Measurements from ENCODE around the gene SERPINE1. TPM values are rescaled to one million over a fixed set of nuclear protein-coding genes. Genes with fewer than 3 reads are reported as not detected.

The SERPINE1 gene
- total RNA-seq, 4 donors from 2014 or later = 1.1 to 4.8 (median 3.1) TPM

- H3K36me3 ChIP-seq = no peaks in the 10 kb centered on the region
- DNase-seq = no peak
- peaks cover 24 to 57% (median 24%) of the 10 kb centered on the region in 3 donors for H3K4me1 ChIP-seq
- 0 to 4% methylated on average over 16 to 17 of the region's 79 CpGs for WGBS, 2 donors
- intact Hi-C loops (cut with DNase I) = no loop called here
- TF ChIP-seq CTCF (IDR thresholded peaks at IDR 0.05) = no peak
- no peak for TF ChIP-seq POLR2A (IDR thresholded peaks at IDR 0.05)
- no peaks in the 10 kb centered on the region for H3K9me3 ChIP-seq
- peak overlapping the region in 1 of 4 donors; percentile 44 for H3K4me3 ChIP-seq
- H3K27ac ChIP-seq = no peak overlapping the region
- peaks cover 28 to 100% (median 75%) of the 10 kb centered on the region in 4 donors for H3K27me3 ChIP-seq
Measured at GRCh38 chr7:101172005-101172853, 45.3 kb downstream of the SERPINE1 start.

GRCh38 chr7:101172854-101173751, 46.2 kb downstream of the SERPINE1 start:
- no peak for DNase-seq
- Histone ChIP-seq H3K27me3 (peaks cover 28 to 100% (median 74%) of the 10 kb centered on the region in 4 donors), H3K27ac (no peak overlapping the region), H3K4me3 (peak overlapping the region in 2 of 4 donors; percentile 18 to 47), H3K4me1 (peaks cover 24 to 57% (median 24%) of the 10 kb centered on the region in 3 donors), H3K9me3 (no peaks in the 10 kb centered on the region), H3K36me3 (no peaks in the 10 kb centered on the region)
- 2 to 6% methylated on average over 33 to 36 of the region's 53 CpGs for WGBS, 2 donors
- intact Hi-C loops (cut with DNase I) = no loop called here
- TF ChIP-seq CTCF (IDR thresholded peaks at IDR 0.05) (no peak), POLR2A (IDR thresholded peaks at IDR 0.05) (no peak)

- TF ChIP-seq CTCF (IDR thresholded peaks at IDR 0.05) (no peak), POLR2A (IDR thresholded peaks at IDR 0.05) (no peak)
- H3K9me3 ChIP-seq = no peaks in the 10 kb centered on the region
- DNase-seq = no peak
- H3K27ac ChIP-seq = no peak overlapping the region
- no peaks in the 10 kb centered on the region for H3K36me3 ChIP-seq
- intact Hi-C loops (cut with DNase I) = no loop called here
- H3K4me3 ChIP-seq = peak overlapping the region in 2 of 4 donors; percentile 18 to 47
- peaks cover 24 to 58% (median 24%) of the 10 kb centered on the region in 3 donors for H3K4me1 ChIP-seq
- H3K27me3 ChIP-seq = peaks cover 28 to 100% (median 71%) of the 10 kb centered on the region in 4 donors
- WGBS, 2 donors = 3 to 8% methylated on average over 16 of the region's 16 CpGs
Measured at GRCh38 chr7:101173752-101174244, 46.9 kb downstream of the SERPINE1 start.

- intact Hi-C loops (cut with DNase I) = no loop called here
- Histone ChIP-seq H3K4me3 (no peak overlapping the region), H3K27ac (no peak overlapping the region), H3K9me3 (no peaks in the 10 kb centered on the region), H3K27me3 (peaks cover 28 to 100% (median 72%) of the 10 kb centered on the region in 4 donors), H3K4me1 (peaks cover 24 to 59% (median 26%) of the 10 kb centered on the region in 3 donors), H3K36me3 (no peaks in the 10 kb centered on the region)
- WGBS, 2 donors = 2 to 20% methylated on average over 5 to 10 of the region's 28 CpGs
- DNase-seq = no peak
- TF ChIP-seq POLR2A (IDR thresholded peaks at IDR 0.05) = no peak
- no peak for TF ChIP-seq CTCF (IDR thresholded peaks at IDR 0.05)
Measured at GRCh38 chr7:101174322-101174854, 47.5 kb downstream of the SERPINE1 start.

Measured in esophagus squamous epithelium (tissue), 5 donors.